Heart right ventricle (tissue), 16 donors: ENCODE measurements around the gene PTGER2. TPM values are rescaled to one million over a fixed set of nuclear protein-coding genes. Genes with fewer than 3 reads are reported as not detected.

Source experiments
- ATAC-seq, 8 donors: fragments of 200-7000 bp; cut with Tn5 transposase; one replicate each; pipeline ENCODE4 v1.9.1; 2020; ENCODE audit warnings: mild to moderate bottlenecking in 8 of 8, moderate library complexity in 8 of 8, moderate number of reproducible peaks in 1 of 8
- DNase-seq, 2 donors: peaks; one replicate each; pipeline ENCODE4 v3.0.0-alpha.2; 2020
- H3K27ac ChIP-seq, 10 donors: fragments of 200-600 bp; sonication (generic) in 2 of 10; one replicate each; pipeline versions ENCODE4 v1.5.0 to v1.8.0; 2020 to 2022; ENCODE audit warnings: mild to moderate bottlenecking in 3 of 10
- H3K27me3 ChIP-seq, 7 donors: fragments of 200-600 bp; one replicate each; pipeline ENCODE4 v1.8.0; 2021 to 2022; ENCODE audit warnings: mild to moderate bottlenecking in 2 of 7
- H3K36me3 ChIP-seq, 9 donors: fragments of 200-600 bp; sonication (generic) in 1 of 9; one replicate each; pipeline versions ENCODE4 v1.5.0 to v1.8.0; 2020 to 2022; ENCODE audit warnings: mild to moderate bottlenecking in 2 of 9
- H3K4me1 ChIP-seq, 9 donors: fragments of 200-600 bp; sonication (generic) in 1 of 9; one replicate each; pipeline versions ENCODE4 v1.5.0 to v1.8.0; 2020 to 2022; ENCODE audit warnings: mild to moderate bottlenecking in 4 of 9
- H3K4me3 ChIP-seq, 10 donors: fragments of 200-600 bp; sonication (generic) in 2 of 10; one replicate each; pipeline versions ENCODE4 v1.5.0 to v1.8.0; 2020 to 2022; ENCODE audit warnings: mild to moderate bottlenecking in 7 of 10, moderate library complexity in 2 of 10
- H3K9me3 ChIP-seq, 11 donors: fragments of 200-600 bp in 10 of 11; sonication (generic) in 2 of 11; one replicate each; pipeline versions ENCODE4 v1.5.0 to v1.8.0; 2013 to 2022; ENCODE audit warnings: mild to moderate bottlenecking in 2 of 11, control low read depth in 1 of 11, moderate library complexity in 1 of 11
- CTCF ChIP-seq, 9 donors: fragments of 200-600 bp; sonication (generic) in 2 of 9; IDR thresholded peaks; one replicate each; pipeline versions ENCODE4 v1.5.0 to v1.8.0; 2021 to 2022; ENCODE audit warnings: antibody characterized with exemption in 9 of 9, mild to moderate bottlenecking in 5 of 9, moderate library complexity in 1 of 9
- WGBS, 2 donors: extraction: QIAGEN DNeasy Blood & Tissue Kit; methylation state at CpG; one replicate each; pipeline ENCODE4 v1.1.7; 2013; ENCODE audit warnings: inconsistent platforms in 1 of 2; 5-methylcytosine and 5-hydroxymethylcytosine counted together
- intact Hi-C, 10 donors: fragments of 100-400 bp; cut with DNase I; formaldehyde crosslinking; loops; one replicate each; pipeline versions ENCODE4 v1.11.1 to v1.14.2; 2022
- polyA plus RNA-seq, 2 donors: library from polyadenylated mRNA; stranded (reverse); fragments of 200-250 nt; gene quantifications; one replicate each; pipeline ENCODE4 v1.2.3, GENCODE V29; 2013
- total RNA-seq, 10 donors: library from RNA; stranded (reverse); fragmentation: NEBNext Ultra II Directional in 3 of 10; extraction: Animal tissue kit (Norgen Biotek cat#: 25700) in 3 of 10; gene quantifications; one replicate each; pipeline versions ENCODE4 v1.2.1 to v1.2.4, GENCODE V29; 2021 to 2023
- donor health status: Arrhythmogenic right ventricular cardiomyopathy.
- donor health status: ischemic (EF 13 %, LVEDD 7.1; RV severe dilation, severe dysfunction).
- donor health status: healthy with polysubstance abuse.
- donor health status: DM: no; HTN: yes; CAD: no.
- donor health status: DM: no; HTN: no; CAD: no.
- donor health status: ischemic (EF 25% LVEDD 6.9; RV normal size, moderate dysfunction).
- donor health status: ischemic (EF 25% LVEDD 5.7; RV mildly dilated, moderate dysfunction).
- donor health status: healthy.
- donor health status: DM: yes; HTN: yes; CAD: no.
- donor health status: Ischemic cardiomyopathy.
- donor health status: ischemic (EF 35%, LVEDD 5.7; RV mildly dilated, moderate dysfunction).
- donor health status: nonischemic (EF 11% LVEDD 7.7; RV severe dilation, severe dysfunction).
- donor health status: DM: yes; HTN: yes; CAD: no.
- donor health status: PGD.
- donor health status: ischemic (EF 29% LVEDD 5.4; RV normal size, mild dysfunction).
- donor health status: nonischemic (EF 23%, LVEDD 6.1; RV moderate dilation, normal function).

The PTGER2 gene
- total and polyA plus RNA-seq, 12 donors, result 0.11 to 2.4 (median 0.34) TPM

DNA sequence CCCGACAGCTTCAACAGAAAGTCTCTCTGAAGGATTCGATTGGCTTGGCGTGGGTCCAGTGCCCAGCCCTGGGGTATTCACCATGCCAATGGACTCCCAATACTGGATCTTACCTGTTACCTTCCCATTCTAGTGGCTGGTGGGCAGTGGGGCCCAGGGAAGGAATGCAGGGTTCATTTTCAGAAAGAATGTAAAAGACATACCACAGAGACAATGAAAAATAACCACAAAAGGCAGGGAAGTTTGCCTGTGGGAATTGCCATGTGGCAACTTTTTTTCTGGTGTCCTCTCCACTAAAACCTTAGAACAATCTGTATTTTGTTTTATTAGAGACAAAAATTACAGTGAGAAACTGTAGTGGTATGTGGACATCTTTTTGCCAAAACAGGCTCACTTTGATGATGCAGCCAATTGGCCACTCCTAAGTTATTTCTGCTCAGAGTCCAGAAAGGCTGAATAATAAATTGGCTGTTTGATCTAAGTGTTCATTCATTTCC lies 55.2 kb downstream of the PTGER2 start:
- no peak for DNase-seq

GRCh38 chr14:52370406-52370935 lies 56.4 kb downstream of the PTGER2 start:
- Histone ChIP-seq H3K4me1 (peaks cover 0 to 5% (median 0%) of the 10 kb centered on the region in 9 donors), H3K36me3 (no peaks in the 10 kb centered on the region), H3K27me3 (no peaks in the 10 kb centered on the region), H3K27ac (no peak overlapping the region), H3K4me3 (no peak overlapping the region), H3K9me3 (peaks cover 0 to 23% (median 3%) of the 10 kb centered on the region in 11 donors)
- intact Hi-C loops, result no loop called here
- ATAC-seq, result no peak
- WGBS, 2 donors, result 86 to 90% methylated on average over 4 of the region's 4 CpGs
- no peak for DNase-seq
- no peak for TF ChIP-seq CTCF (IDR thresholded peaks at IDR 0.05)

More for the DNA sequence above, 55.2 kb downstream of the PTGER2 start:
- no peak for TF ChIP-seq CTCF (IDR thresholded peaks at IDR 0.05)
- ATAC-seq, result peak in 5 of 8 donors; percentile 20 to 77 (median 51)
- no peak overlapping the region for H3K4me3 ChIP-seq
- H3K36me3 ChIP-seq, result no peaks in the 10 kb centered on the region
- 68 to 70% methylated on average over 3 of the region's 3 CpGs for WGBS, 2 donors
- intact Hi-C loops, result no loop called here
- peaks cover 0 to 21% (median 3%) of the 10 kb centered on the region in 11 donors for H3K9me3 ChIP-seq
- H3K27me3 ChIP-seq, result no peaks in the 10 kb centered on the region
- peaks cover 0 to 6% (median 0%) of the 10 kb centered on the region in 9 donors for H3K4me1 ChIP-seq
- H3K27ac ChIP-seq, result no peak overlapping the region

GRCh38 chr14:52377940-52378339 lies 63.8 kb downstream of the PTGER2 start:
- Histone ChIP-seq H3K4me1 (no peaks in the 10 kb centered on the region), H3K4me3 (no peak overlapping the region), H3K27me3 (peaks cover 0 to 7% (median 0%) of the 10 kb centered on the region in 7 donors), H3K36me3 (no peaks in the 10 kb centered on the region), H3K27ac (no peak overlapping the region), H3K9me3 (peaks cover 0 to 23% (median 3%) of the 10 kb centered on the region in 11 donors)
- TF ChIP-seq CTCF (IDR thresholded peaks at IDR 0.05), result no peak
- DNase-seq, result no peak
- ATAC-seq, result no peak
- intact Hi-C loops, result no loop called here
- 86 to 93% methylated on average over 3 of the region's 3 CpGs for WGBS, 2 donors

Other genes starting within 250 kb of the PTGER2 start
- 10 to 100 TPM; 26.6 to 66.0 (median 39.2) TPM for gene NID2, start 245.3 kb upstream of the PTGER2 start, total RNA-seq
- 10 to 100 TPM; 15.1 to 29.8 TPM for gene NID2, start 245.3 kb upstream of the PTGER2 start, polyA plus RNA-seq
- gene PTGDR, start 46.6 kb upstream of the PTGER2 start, total RNA-seq, result 1 to 10 TPM in 2 of 10 donors, under 1 TPM in 8; 0.17 to 1.1 (median 0.47) TPM
- gene PTGDR, start 46.6 kb upstream of the PTGER2 start, polyA plus RNA-seq, result 1 to 10 TPM in 1 of 2 donors, under 1 TPM in 1; 0.33 to 1.9 TPM
- 1 to 10 TPM; 3.1 to 6.3 (median 4.3) TPM for gene TXNDC16, start 238.2 kb downstream of the PTGER2 start, total RNA-seq
- gene TXNDC16, start 238.2 kb downstream of the PTGER2 start, polyA plus RNA-seq, result 1 to 10 TPM; 1.2 to 1.3 TPM
- gene GPR137C, start 238.5 kb downstream of the PTGER2 start, total RNA-seq, result 1 to 10 TPM in 6 of 10 donors, under 1 TPM in 4; 0.62 to 2.3 (median 1.1) TPM
- 1 to 10 TPM in 1 of 2 donors, under 1 TPM in 1; 0.88 to 1.4 TPM for gene GPR137C, start 238.5 kb downstream of the PTGER2 start, polyA plus RNA-seq